NCI-H69 (cell line): Measurements from ENCODE around the gene ARFGAP1.
"Not testable (repeated sequence)": the region's sequence is repeated elsewhere in the genome, so short reads cannot be mapped to it uniquely, and the experiment has no call there.

Experiments
- DNase-seq: peaks from one replicate; lab custom pipeline; 2025; lab: John Stamatoyannopoulos, UW

The ARFGAP1 gene

GRCh38 chr20:63335060-63335459, 62.4 kb downstream of the ARFGAP1 start:
- not testable (repeated sequence) for DNase-seq

GRCh38 chr20:63335711-63336110, 63.1 kb downstream of the ARFGAP1 start:
- no peak for DNase-seq

GRCh38 chr20:63336232-63336752, 63.7 kb downstream of the ARFGAP1 start:
- no peak for DNase-seq

- no peak for DNase-seq
Observed at GRCh38 chr20:63337786-63338420, 65.3 kb downstream of the ARFGAP1 start.
